D341Med (cell line): ENCODE data around the gene DGUOK.

Source experiments
- DNase-seq: peaks from one replicate; pipeline ENCODE4 v3.0.0; 2012; ENCODE audit warnings: low spot score

The DGUOK gene

DNA sequence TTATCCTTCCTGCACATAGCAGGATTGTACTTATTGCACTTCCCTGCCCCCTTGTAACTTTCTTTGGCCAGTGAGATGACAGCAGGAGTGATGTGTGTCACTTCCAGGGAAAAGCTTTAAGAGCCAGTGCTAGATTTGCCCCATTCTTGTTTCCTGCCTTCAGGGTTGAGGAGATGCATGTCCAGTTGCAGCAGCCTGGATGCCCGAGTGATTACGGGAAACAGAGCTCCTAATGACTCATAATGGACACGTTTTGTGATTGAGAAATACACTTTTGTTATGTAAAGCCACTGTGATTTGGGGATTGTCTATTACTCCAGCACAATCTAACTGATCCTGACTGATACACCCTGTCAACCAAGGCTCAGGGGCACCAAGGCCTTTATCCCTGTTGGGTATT lies 53.0 kb downstream of the DGUOK start:
- no peak for DNase-seq

DNA sequence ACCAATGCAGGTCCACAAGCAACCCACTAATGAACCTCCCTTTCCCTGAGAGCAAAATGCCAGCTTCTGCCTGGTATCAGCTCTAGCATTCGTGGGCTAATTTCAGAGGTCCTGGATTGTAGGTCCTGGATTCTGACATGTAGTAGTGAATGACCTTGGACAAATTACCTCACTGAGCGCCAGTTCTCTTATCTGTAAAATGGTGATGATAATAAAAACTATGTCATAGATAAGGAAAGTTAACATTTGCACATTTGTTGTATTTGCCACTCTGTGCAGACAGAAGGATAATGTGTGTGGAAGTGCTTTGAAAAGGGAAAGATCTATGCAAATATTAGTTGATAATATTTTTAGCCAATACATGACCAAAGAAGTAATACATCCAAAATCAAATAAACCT lies 53.9 kb downstream of the DGUOK start:
- DNase-seq: no peak

DNA sequence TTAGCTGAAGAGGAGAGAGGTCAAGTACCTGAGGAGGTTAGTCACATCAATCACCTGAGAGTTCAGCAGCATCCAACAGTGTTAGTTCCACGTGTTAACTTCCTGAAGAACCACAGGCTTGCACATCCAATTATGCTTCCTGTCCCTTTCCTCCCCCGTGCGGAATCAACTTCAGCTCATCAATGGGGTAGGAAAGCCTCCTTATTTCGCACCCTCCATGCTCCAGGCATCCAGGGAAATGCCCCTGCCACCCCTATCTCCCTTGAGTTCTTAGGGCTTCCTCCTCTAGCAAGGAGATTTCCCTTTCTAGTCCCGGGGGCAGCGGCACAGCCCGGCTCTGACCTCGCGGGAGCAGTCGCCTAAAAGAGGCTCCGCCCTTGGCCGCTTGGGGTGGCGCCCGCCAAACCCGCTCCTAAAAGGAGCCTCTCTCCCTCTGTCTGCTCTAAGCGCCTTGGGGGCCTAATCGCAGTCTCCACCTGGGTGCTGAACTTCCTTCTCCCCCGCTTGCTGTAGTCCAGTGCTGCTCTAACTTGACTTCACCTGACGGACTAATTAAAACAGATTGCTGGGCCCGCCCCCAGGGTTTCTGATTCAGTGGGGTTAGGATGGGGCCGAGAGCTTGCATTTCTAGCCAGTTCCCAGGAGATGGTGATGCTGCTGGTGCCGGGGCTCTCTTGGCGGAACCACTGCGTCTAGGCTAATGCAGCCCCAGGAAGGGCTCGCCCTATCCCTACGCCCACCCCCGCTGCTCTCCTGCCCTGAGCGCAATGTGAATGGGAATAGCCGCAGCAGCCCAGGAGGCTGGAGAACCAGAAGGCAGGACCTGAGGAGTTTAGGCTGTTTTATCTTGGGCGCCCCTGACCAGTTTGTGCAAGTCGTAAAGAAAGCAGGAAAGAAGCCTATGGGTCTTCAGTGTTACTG lies 54.7 kb downstream of the DGUOK start:
- no peak for DNase-seq

DNA sequence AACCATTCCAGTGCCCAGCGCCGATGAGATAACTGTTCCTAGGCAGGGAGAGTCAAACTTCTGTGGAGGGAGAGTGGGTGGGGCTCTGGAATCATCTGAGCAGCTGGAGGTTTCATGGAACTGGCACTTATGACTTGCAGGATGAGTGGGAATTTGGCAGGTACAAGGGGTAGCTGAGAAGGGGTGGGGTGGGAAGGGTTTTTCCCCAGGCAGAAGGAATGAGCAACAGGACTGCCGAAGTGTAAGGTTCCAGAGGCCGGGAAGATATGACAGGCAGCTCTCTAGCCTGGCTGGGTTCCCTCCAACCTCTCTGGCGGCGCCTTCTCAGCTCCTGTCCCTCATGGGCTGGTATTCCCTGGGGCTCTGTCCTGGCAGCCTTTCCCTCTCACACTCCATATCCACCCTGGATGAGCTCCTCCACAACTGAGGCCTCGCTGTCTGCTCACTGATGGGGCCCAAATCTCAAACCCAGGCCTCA lies 55.5 kb downstream of the DGUOK start:
- DNase-seq: no peak

DNA sequence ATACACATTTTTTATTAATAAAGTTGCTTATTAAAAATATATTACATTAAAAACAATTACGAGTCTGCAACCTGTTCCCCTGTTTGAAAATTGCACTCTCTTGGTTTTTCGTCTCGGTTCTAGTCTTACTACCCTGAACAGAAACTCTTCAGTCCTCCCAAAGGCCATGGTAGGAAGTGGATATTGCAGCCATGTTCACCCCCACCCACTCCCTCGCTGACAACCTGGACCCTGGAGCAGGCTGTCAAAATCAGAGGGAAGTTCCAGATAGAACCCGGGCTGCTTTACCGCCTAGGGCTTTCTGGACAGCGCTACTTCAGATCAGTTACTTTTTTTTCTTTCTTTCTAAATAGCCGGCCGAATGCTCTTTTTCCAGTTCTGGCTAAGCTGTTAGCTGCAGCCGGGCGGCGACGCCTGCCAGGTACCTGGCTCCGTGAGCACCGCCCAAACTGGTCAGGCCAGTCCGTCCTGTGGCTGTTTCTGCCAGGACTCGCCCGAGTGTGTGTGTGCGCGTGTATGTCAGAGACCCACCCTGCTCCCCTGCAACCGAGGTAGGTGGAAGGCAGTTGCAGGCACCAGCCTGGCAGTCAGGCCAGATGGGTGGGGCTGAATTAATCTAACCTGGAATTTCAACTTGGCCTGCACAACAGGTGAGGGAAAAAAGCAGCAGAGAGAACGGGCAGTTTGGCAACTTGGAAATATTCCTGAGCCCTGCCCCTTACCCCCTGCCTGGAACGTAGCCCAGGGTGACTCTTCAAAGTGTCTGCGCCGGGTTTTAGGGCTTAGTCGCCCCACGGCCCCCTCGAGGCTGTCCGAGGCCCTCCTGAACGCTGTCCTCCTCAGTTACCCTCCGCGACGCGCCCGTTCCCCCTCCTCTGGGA lies 56.9 kb downstream of the DGUOK start:
- DNase-seq: no peak

DNA sequence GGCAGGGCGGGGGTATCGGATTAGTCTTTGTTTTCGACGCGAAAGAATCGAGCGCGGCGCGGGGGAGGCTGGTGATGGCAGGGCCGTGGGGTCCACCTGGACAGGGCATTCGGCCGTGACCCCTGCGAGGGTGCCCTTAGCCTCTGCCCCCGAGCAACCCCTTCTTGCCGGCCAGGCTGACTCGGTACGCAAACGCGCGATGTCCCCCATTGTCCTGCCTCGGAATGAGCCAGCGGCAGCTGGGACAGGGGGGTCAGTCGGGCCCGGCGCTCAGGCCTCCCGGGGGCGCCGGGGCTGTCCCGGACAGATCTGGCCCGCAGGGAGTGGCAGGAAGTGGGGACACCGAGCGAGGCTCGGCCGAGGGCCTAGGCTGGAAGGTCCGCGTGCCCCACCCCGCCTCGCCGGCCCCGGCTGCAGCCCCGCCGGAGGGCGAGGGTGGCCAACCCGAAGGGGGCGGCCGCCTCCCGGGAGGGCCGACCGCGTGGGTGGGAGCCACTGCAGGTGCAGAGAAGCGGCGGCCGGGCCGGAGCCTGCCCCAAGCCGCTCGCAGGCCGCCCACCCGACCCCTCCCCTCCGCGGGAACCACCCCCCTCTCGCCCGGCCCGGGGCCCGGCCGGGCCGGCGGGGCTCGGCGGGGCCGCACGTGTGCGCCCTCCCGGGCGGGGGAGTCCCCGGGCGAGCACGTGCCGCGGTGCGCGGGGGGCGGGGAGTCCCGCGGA lies 57.7 kb downstream of the DGUOK start, which contains the start of gene TET3:
Gene TET3 (plus strand): TSS at position 708 of the 719 bp plus-strand sequence. CDS start 1,494 bp downstream, outside the sequence.
- peak; percentile 86 for DNase-seq

DNA sequence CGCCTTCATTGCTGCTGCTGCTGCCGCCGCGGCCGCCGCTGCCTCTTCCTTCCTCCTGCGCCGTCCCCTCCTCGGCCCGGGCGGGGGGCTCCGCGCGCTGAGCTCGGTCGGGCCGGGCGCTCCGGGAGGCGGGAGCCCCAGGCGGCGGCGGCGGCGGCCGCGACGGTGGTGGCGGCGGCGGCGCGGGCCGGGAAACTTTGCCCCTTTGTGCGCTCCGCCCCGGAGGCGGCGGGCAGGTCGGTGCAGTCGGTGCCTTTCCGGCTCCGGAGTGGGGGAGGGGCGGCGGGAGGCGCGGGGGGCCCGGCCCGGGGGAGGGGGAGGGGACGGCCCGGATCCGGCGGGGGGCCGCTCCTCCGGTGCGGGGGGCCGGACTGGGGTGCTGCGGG lies 58.2 kb downstream of the DGUOK start:
- peak; percentile 83 for DNase-seq

DNA sequence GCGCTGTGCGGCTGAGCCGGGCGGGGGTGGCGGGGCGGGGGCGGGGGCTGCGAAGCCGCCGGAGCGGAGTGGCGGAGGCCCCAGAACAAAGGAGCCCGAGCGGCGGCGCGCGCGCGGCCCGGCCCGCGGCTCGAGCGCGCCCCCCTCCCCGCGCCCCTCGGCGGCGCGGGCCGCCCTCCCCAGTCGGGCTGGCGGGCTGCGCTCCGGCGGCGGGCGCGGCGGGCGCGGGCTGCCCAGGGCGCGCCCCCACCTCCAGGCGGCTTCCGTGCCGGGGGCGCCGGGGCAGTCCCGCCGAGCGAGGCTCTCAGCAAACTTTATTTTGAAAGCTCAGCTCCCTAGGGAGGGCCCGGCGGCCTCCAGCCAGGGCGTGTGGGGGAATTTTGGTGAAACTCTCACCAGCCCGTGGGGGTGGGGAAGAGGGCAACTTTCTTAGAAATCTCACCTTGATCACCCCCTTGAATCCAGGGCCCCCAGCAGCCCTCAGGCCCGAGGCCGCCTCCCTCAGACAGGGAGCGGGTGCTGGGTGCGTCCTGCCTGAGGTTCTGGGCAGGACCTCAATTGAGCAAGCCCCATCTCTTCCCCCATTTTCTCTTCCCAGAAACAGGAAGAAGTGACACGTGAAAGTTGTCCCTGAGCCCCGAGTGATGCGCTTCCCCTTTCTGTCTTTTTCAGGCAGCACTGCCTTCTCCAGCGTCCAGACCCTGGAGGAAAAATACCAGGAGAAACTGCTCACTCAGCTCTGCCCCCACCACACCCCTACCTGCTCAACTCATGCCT lies 58.8 kb downstream of the DGUOK start:
- peak; percentile 83 for DNase-seq

DNA sequence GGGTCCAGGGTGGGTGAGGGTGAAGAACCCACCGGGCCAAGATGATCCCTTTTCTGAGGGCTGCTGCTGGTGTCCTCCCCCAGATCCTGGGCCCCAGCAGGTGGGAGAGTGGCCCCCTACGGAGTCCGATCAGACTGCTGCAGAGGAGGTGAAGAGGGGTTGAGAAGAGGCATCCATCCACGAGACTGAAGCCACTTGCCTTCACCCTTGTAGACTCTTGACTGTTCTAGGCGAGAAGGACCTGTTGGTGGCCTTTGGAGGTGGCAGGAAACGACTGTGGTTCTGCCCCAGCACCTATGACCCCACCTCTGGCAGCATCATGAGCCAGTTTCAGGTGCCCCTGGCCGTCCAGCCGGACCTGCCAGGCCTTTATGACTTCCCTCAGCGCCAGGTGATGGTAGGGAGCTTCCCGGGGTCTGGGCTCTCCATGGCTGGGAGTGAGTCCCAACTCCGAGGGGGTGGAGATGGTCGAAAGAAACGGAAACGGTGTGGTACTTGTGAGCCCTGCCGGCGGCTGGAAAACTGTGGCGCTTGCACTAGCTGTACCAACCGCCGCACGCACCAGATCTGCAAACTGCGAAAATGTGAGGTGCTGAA lies 59.5 kb downstream of the DGUOK start:
- DNase-seq: no peak

DNA sequence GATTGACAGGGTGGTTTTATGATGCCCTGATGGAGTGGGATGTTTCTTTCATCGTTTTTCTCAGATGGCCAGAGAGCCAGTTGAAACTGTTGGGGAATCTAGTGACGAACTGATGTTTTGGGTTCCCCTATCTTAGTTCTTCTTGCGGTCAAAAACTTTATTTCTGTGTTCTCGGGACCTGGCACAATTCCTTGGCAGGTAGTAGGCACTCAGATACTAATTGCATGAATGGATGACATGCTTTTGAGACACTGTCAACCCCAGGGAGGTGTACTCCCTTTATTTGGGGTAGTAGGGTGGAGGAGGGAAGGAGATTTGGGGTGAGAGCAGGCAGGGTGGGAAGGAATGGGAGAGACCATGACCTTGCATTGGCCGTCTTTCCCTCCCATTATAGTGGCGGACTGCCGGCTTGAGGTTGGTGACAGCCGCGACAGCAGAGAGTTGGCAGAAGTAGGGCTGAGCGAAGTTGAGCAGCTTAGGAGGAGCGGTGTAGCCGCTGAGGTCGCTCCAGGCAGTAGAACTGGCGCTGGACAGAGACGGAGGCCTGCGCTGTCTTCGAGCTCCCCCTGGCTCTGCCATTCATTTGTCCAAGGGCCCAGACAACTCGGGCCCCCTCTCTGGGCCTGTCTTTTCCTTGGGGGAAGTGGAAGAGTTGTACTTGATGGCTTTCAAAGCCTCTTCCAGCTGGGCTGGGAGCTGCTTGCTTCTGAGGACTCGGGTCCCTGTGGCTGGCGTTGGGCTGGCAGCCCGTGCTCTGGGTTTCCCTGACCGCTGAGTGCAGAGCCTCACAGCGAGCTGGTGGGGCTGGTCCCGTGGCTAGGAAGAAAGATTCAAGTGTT lies 60.6 kb downstream of the DGUOK start:
- DNase-seq: peak; percentile 61

DNA sequence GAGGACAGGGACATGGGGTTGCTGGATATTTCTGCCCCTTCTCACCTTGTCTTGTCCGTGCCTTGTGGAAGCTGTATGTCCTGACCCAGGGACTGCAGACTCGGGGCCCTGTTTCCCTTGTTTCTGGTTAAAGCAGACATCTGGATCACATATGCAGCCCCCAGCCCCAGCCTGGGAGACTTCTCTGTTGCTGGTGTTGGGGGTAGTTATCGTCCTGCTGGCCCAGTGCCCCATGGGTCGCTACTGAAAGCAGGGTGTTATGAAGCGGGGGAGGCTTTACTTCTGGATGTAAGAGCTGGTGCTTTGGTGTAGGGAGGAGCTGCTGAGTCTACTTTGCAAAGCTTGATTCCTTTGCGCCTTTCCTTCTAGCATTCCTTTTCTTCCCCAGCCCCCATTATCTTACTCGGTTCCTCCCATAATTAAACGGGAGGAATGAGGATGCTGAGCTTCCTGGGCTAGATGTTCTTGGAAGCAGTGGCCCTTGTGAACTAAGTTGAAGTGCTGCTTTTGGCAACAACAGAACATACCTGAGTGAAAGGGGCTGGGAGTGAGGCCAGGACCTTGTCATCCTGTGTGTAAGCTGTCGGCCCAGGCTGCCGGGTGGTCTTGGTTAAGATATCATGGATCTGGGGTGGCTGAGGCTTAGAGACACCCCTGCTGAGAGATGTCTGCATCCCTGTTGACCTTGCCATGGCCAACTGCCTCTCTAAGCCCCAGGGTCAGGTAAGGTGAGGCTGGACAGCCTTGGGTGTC lies 61.4 kb downstream of the DGUOK start:
- no peak for DNase-seq

DNA sequence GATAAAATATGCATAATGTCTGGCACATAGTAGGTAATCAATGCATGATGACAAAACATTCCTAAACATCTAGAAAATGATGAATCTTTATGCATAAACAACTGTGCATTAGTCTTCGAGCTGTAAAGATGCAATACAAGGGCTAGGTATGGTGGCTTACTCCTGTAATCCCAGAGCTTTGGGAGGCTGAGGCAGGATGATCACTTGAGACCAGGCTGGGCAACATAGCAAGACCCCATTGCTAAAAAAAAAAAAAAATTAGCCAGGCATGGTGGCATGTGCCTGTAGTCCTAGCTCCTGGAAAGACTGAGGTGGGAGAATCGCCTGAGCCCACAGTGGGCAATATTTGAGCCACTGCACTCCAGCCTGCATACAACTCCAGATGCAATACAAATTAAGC lies 63.3 kb downstream of the DGUOK start:
- no peak for DNase-seq

DNA sequence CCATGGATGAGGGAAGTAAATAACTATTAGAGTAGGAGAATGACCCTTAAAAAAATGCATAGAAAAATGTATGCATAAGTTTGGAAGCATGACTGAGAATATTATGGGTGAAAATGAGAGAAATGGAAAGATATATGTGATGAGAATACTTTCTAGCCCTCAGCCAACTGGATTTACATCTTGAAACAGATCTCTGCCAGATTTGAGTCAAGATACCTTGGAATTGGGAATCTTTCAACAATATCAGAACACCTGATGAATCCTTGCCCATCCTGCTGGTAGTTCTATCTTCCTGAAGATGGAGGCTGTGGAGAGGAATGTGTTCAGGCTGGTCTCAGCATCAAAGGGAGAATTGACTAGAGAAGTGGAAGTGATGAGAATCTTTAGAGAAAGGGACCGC lies 63.9 kb downstream of the DGUOK start:
- no peak for DNase-seq

DNA sequence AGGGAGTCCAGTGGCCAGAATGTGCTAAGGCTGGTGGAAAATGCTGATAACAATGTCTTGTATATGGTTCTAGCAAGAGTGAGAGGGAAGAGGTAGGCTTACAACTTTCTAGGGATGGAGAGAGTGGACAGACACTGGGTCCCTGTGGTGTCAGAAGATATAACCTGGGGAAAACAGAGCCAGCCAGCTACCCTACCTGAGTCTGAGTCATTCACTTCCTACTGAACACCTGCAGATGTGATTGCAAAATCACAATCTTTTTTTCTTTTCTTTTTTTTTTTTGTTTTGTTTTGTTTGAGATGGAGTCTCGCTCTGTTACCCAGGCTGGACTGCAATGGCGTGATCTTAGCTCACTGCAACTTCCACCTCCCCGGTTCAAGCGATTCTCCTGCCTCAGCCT lies 65.4 kb downstream of the DGUOK start:
- no peak for DNase-seq

DNA sequence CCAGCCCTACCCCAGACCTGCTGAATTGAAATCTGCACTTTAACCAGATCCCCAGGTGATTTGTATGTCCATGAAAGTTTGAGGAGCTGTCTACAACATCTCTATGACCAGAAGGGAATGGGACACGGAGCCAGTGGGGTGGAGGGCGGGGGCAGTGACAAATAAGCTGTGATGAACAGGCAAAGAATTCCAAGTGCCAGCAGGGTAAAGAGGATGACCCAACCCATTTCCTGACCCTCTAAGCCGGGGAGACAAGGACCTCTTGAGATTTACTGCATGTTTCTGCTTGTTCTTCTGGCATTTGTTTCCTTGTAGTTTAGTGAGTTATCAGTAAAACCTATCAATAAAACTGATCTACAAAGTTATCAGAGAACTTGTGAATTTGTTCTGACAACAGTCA lies 66.7 kb downstream of the DGUOK start:
- no peak for DNase-seq

DNA sequence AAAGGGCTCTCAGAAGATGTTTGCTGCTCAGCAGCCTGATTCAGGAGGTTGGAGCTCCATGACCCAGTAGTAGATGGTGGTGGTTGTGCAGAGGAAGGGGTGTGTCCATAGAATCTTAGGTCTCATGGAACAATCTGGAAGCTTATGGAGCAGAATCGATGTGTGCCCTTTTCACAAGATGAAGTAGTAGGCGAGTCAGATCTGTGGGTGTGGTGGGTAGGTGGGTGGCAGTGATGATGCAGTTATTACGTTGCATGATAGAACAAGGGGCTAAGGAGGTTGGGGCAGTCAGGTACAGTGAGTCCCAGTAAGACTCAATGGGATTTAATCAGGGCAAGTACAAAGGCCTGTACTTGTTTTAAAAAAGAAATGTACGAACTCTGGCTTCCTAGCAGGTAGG lies 67.1 kb downstream of the DGUOK start:
- DNase-seq: no peak

DNA sequence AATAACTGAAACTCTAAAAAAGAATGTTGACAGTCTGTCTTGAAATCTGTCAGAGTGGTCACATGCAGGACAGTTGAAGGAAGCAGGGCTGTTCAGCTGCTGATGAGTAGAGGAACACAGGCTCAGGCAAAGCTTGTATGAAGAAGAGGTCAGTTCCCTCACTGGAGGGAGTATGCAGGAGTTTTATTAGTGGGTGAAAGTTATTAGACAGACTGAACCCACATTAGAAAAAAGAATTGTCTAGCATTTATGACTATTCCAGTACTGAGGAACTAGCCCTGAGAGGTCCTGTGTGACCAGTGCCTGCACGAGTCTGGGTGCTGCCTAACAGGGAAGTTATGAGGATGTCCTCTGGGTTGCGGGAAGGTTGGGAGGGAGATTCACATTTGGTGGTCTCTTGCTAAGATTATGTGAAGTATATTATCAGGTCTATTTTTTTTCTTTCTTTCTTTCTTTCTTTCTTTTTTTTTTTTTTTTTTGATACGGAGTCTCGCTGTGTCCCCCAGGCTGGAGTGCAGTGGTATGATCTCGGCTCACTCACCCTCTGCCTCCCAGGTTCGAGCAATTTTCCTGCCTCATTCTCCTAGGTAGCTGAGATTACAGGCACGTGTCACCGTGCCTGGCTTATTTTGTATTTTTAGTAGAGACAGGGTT lies 67.6 kb downstream of the DGUOK start:
- DNase-seq: no peak

DNA sequence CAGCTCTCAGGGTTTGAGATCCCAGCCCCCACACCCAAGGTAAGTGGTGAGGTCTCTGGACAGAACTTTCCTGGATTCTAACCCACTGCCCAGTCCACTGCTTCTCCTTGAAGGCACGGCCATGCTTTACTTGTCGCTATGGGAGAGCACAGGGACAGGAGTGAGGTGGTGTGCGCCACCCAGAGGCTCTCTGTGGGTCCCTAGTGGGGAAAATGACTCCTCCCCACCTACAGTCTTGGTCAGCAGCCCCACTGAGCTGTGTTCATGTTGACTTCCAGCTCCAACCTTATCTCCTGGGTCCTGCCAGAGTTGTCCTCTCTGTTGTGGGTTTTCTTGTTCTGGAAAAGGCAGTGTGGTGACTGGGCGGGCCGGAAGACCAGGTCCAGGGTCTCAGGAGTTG lies 69.1 kb downstream of the DGUOK start:
- DNase-seq: no peak

DNA sequence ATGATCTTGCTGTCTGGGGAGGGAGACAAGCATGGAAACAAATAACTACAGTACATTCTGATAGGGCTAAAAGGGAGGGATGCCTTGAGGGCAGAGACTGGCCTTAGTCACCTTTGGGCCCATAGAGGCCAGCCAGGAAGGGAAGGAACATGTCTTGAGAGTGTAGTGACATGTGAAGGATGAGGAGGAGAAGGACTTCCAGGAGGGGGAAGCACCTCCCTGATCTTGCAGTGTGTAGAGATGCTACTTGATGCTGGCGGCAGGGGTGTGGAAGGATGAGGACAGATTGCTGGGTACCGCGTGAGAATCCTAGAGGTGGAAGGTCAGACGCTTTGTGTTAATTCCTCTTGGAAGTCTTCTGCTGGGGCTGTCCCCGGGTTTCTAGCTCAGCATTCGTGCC lies 71.1 kb downstream of the DGUOK start:
- DNase-seq: no peak
